HG02588 (cell line): ENCODE data around the gene CPLX1.
"Not testable (repeated sequence)": the region's sequence is repeated elsewhere in the genome, so short reads cannot be mapped to it uniquely, and the experiment has no call there.

Experiments used
- ATAC-seq: cut with Tn5 transposase; IDR thresholded peaks from one replicate; pipeline ENCODE4 v1.9.1; 2021; ENCODE audit warnings: mild to moderate bottlenecking, moderate library complexity; ENCODE audit not compliant: unreplicated experiment

The CPLX1 gene

GRCh38 chr4:821631-822030 is 4.3 kb downstream of the CPLX1 start:
- ATAC-seq: no peak

GRCh38 chr4:821181-821591 is 4.7 kb downstream of the CPLX1 start:
- no peak for ATAC-seq

- ATAC-seq: no peak
Observed at GRCh38 chr4:820230-821172, 5.4 kb downstream of the CPLX1 start.

- no peak for ATAC-seq
Observed at GRCh38 chr4:819401-820229, 6.3 kb downstream of the CPLX1 start.

- ATAC-seq: no peak
Observed at GRCh38 chr4:818106-818921, 7.6 kb downstream of the CPLX1 start.

- ATAC-seq: no peak
Observed at GRCh38 chr4:815464-816146, 10.3 kb downstream of the CPLX1 start.

- ATAC-seq: no peak
Observed at GRCh38 chr4:814312-814850, 11.5 kb downstream of the CPLX1 start.

- no peak for ATAC-seq
Observed at GRCh38 chr4:813900-814299, 12.0 kb downstream of the CPLX1 start.

- no peak for ATAC-seq
Observed at GRCh38 chr4:808860-809570, 16.9 kb downstream of the CPLX1 start.

- ATAC-seq: no peak
Observed at GRCh38 chr4:807792-808191, 18.1 kb downstream of the CPLX1 start.

- ATAC-seq: not testable (repeated sequence)
Observed at GRCh38 chr4:806979-807378, 18.9 kb downstream of the CPLX1 start.

- no peak for ATAC-seq
Observed at GRCh38 chr4:804804-805203, 21.1 kb downstream of the CPLX1 start.

GRCh38 chr4:803884-804283 is 22.0 kb downstream of the CPLX1 start:
- ATAC-seq: no peak

GRCh38 chr4:801436-802124 is 24.3 kb downstream of the CPLX1 start:
- ATAC-seq: no peak

- no peak for ATAC-seq
Observed at GRCh38 chr4:797066-797465, 28.9 kb downstream of the CPLX1 start.

- ATAC-seq: no peak
Observed at GRCh38 chr4:796206-796605, 29.7 kb downstream of the CPLX1 start.

GRCh38 chr4:795726-796119 is 30.2 kb downstream of the CPLX1 start:
- ATAC-seq: no peak

- no peak for ATAC-seq
Observed at GRCh38 chr4:794900-795725, 30.8 kb downstream of the CPLX1 start.
